ENCODE results near the gene C5orf63. TPM values are rescaled to one million over a fixed set of nuclear protein-coding genes. Genes with fewer than 3 reads are reported as not detected.

Gene C5orf63
- total RNA-seq, 1 donor from 2014 or later: 22.5 TPM

DNA sequence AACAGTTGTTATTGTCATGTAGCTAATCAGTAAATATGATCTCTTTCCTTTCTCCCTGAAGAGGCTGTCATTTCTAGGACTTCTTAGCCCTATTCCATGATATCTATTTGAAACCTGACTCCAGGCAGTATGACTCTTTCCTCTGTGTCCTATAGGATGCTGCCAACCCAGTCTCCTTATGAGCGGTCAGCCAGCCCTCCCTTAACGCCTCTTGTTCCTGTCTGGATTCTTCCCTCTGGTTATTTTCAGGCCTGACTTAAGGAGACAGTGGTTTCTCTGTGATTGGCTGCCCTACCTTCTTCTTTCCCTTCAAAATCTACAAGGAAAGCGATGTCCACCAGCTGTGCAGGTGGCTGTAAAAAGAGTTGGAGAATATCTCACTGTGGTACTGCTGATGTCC, 19.4 kb upstream of the C5orf63 start:
- no peak for ATAC-seq (ENCODE audit: low read depth)
- no peak for DNase-seq
- intact Hi-C loops (cut with micrococcal nuclease): no loop called here
- Mint-ChIP-seq H3K4me3 (no peak overlapping the region), H3K27ac (no peak overlapping the region), H3K36me3 (ENCODE audit: low read depth) (no peaks in the 10 kb centered on the region), H3K4me1 (peaks cover 9% of the 10 kb centered on the region), H3K27me3 (peaks cover 2% of the 10 kb centered on the region), H3K9me3 (no peaks in the 10 kb centered on the region)
- TF ChIP-seq CTCF (IDR thresholded peaks at IDR 0.05): no peak
- ChIA-PET CTCF (no interaction called here), POLR2A (no interaction called here)

DNA sequence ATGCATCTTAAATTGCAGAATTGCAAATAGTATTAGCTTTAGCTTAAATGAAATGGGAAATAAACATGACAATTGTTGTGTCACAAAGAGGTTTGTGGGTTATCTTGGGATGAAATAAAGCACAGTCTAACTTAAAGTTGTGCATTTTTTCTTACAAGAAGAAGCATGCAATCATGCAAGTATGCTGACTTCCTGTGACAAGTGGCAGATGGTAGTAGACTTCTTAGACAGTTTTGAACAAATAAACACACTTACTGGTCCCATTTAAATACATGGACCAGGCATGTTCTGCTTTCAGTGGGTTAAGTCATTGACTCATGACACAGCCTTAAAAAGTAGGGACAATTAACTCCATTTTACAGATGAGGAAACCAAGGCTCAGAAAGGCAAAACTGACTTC, 15.9 kb upstream of the C5orf63 start:
- Mint-ChIP-seq H3K27me3 (no peaks in the 10 kb centered on the region), H3K27ac (no peak overlapping the region), H3K4me3 (no peak overlapping the region), H3K9me3 (no peaks in the 10 kb centered on the region), H3K4me1 (peaks cover 9% of the 10 kb centered on the region), H3K36me3 (ENCODE audit: low read depth) (no peaks in the 10 kb centered on the region)
- CTCF ChIA-PET: no interaction called here
- POLR2A ChIA-PET: no interaction called here
- ATAC-seq (ENCODE audit: low read depth) (no peak), DNase-seq (no peak)
- TF ChIP-seq CTCF (IDR thresholded peaks at IDR 0.05): no peak
- intact Hi-C loops (cut with micrococcal nuclease): no loop called here

DNA sequence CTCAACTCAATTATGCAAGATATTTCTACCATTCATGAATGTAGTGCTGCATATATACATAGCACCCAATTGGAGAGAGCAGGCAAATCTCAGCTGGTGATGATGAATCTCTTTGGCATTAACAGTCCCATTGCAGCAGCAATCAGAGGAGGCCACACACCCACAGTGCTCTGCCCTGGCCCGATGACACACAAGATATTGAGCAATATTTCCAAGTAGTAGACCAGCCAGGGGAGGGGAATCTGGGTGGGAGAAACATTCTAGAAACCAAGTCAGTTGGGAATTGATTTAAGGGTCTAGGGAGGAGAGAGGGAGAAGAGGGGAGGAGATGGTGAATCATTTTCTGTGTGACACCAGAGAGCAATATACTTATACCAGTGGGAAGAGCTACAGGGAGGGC, 14.9 kb upstream of the C5orf63 start:
- intact Hi-C loops (cut with micrococcal nuclease): no loop called here
- H3K4me3 Mint-ChIP-seq: no peak overlapping the region
- H3K9me3 Mint-ChIP-seq: no peaks in the 10 kb centered on the region
- H3K27ac Mint-ChIP-seq: no peak overlapping the region
- ATAC-seq (ENCODE audit: low read depth): no peak
- no peak for DNase-seq
- CTCF ChIA-PET: no interaction called here
- H3K36me3 Mint-ChIP-seq (ENCODE audit: low read depth): no peaks in the 10 kb centered on the region
- TF ChIP-seq CTCF (IDR thresholded peaks at IDR 0.05): no peak
- no peaks in the 10 kb centered on the region for H3K27me3 Mint-ChIP-seq
- peaks cover 9% of the 10 kb centered on the region for H3K4me1 Mint-ChIP-seq
- POLR2A ChIA-PET: no interaction called here

GRCh38 chr5:127086589-127086988, 13.3 kb upstream of the C5orf63 start:
- Mint-ChIP-seq H3K27ac (no peak overlapping the region), H3K36me3 (ENCODE audit: low read depth) (no peaks in the 10 kb centered on the region), H3K9me3 (no peaks in the 10 kb centered on the region), H3K4me1 (peaks cover 9% of the 10 kb centered on the region), H3K27me3 (no peaks in the 10 kb centered on the region), H3K4me3 (no peak overlapping the region)
- ATAC-seq (ENCODE audit: low read depth): no peak
- intact Hi-C loops (cut with micrococcal nuclease): no loop called here
- ChIA-PET CTCF (no interaction called here), POLR2A (no interaction called here)
- no peak for DNase-seq
- no peak for TF ChIP-seq CTCF (IDR thresholded peaks at IDR 0.05)

DNA sequence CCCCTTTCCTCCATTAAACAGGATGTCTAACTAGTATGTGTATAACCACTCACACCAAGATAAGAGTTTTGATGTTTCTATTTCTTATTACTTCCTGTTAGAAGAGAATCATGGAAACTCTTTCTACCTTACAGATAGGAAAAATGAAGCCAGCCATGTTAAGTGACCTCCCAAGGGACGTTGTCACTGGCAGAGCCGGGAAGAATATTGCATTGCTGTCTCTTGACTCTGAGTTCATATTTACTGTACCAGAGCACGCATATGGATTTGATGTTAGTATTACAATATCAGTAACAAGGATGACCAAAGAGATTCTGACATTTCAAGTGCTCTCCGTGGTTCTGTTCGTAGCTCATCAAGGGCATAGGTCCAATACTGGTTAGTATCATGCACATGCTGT, 12.5 kb upstream of the C5orf63 start:
- intact Hi-C loops (cut with micrococcal nuclease): no loop called here
- POLR2A ChIA-PET: no interaction called here
- ATAC-seq (ENCODE audit: low read depth): no peak
- Mint-ChIP-seq H3K9me3 (no peaks in the 10 kb centered on the region), H3K4me1 (peaks cover 9% of the 10 kb centered on the region), H3K36me3 (ENCODE audit: low read depth) (no peaks in the 10 kb centered on the region), H3K27ac (no peak overlapping the region), H3K27me3 (no peaks in the 10 kb centered on the region), H3K4me3 (no peak overlapping the region)
- no peak for TF ChIP-seq CTCF (IDR thresholded peaks at IDR 0.05)
- CTCF ChIA-PET: no interaction called here
- no peak for DNase-seq

Data from activated B cell treated with CpG ODN at 0.5 μM for 24 hours (primary cell).